GM21619 (cell line): ENCODE measurements around the gene PRKN.

Source experiments
- ATAC-seq: cut with Tn5 transposase; IDR thresholded peaks from one replicate; pipeline ENCODE4 v1.9.1; 2021; ENCODE audit not compliant: unreplicated experiment

Gene PRKN

GRCh38 chr6:162258647-162259046 lies 468.9 kb downstream of the PRKN start:
- no peak for ATAC-seq

GRCh38 chr6:162256361-162256760 lies 471.2 kb downstream of the PRKN start:
- no peak for ATAC-seq

- no peak for ATAC-seq
Measured at GRCh38 chr6:162251257-162251656, 476.3 kb downstream of the PRKN start.

- no peak for ATAC-seq
Measured at GRCh38 chr6:162249907-162250642, 477.5 kb downstream of the PRKN start.

GRCh38 chr6:162245830-162246420 lies 481.6 kb downstream of the PRKN start:
- no peak for ATAC-seq

GRCh38 chr6:162244031-162244430 lies 483.5 kb downstream of the PRKN start:
- no peak for ATAC-seq

- ATAC-seq: no peak
Measured at GRCh38 chr6:162242915-162243314, 484.7 kb downstream of the PRKN start.

- ATAC-seq: no peak
Measured at GRCh38 chr6:162239330-162239729, 488.2 kb downstream of the PRKN start.

- no peak for ATAC-seq
Measured at GRCh38 chr6:162238675-162239074, 488.9 kb downstream of the PRKN start.

GRCh38 chr6:162237331-162237730 lies 490.2 kb downstream of the PRKN start:
- no peak for ATAC-seq

GRCh38 chr6:162234631-162235030 lies 492.9 kb downstream of the PRKN start:
- no peak for ATAC-seq

GRCh38 chr6:162230147-162230752 lies 497.3 kb downstream of the PRKN start:
- no peak for ATAC-seq

GRCh38 chr6:162229093-162229492 lies 498.5 kb downstream of the PRKN start:
- no peak for ATAC-seq

- ATAC-seq: no peak
Measured at GRCh38 chr6:162226803-162227202, 500.8 kb downstream of the PRKN start.

- ATAC-seq: no peak
Measured at GRCh38 chr6:162222521-162222920, 505.0 kb downstream of the PRKN start.

- no peak for ATAC-seq
Measured at GRCh38 chr6:162220876-162221275, 506.7 kb downstream of the PRKN start.

GRCh38 chr6:162219266-162219665 lies 508.3 kb downstream of the PRKN start:
- ATAC-seq: no peak

GRCh38 chr6:162217811-162218493 lies 509.6 kb downstream of the PRKN start:
- ATAC-seq: no peak

- ATAC-seq: no peak
Measured at GRCh38 chr6:162217058-162217457, 510.5 kb downstream of the PRKN start.

- ATAC-seq: no peak
Measured at GRCh38 chr6:162211777-162212176, 515.8 kb downstream of the PRKN start.

- no peak for ATAC-seq
Measured at GRCh38 chr6:162211022-162211421, 516.5 kb downstream of the PRKN start.

GRCh38 chr6:162203287-162203686 lies 524.3 kb downstream of the PRKN start:
- no peak for ATAC-seq
